H1 (cell line): ENCODE data around the gene LAMP1.

ENCODE experiments used
- CBX8 ChIP-seq: fragments of 300-800, 300-1000 bp; sonication (generic); IDR thresholded peaks from 2 replicates; pipeline ENCODE4 v1.7.1; 2016; ENCODE audit warnings: low read depth, low read length, borderline replicate concordance
- CTCF ChIP-seq, 3 experiments: IDR thresholded peaks; 1 replicate in 2 of 3; 2 replicates in 1 of 3; pipeline versions ENCODE4 v1.5.1 to v1.6.1; 2011; ENCODE audit warnings: low read length in 3 of 3, mild to moderate bottlenecking in 3 of 3, inconsistent platforms in 2 of 3, low read depth in 1 of 3, moderate library complexity in 1 of 3; ENCODE audit not compliant: insufficient read depth in 1 of 3; ENCODE audit errors: control extremely low read depth in 1 of 3
- EZH2 ChIP-seq: fragments of 200-600 bp; sonication (generic); IDR thresholded peaks from 2 replicates; pipeline ENCODE4 v1.7.1; 2012; ENCODE audit warnings: low read depth, mild to moderate bottlenecking, moderate library complexity, low read length, inconsistent platforms; ENCODE audit not compliant: severe bottlenecking
- POLR2AphosphoS5 ChIP-seq: IDR thresholded peaks from 2 replicates; pipeline ENCODE4 v1.6.1; 2011; ENCODE audit warnings: low read depth, low read length

DNA sequence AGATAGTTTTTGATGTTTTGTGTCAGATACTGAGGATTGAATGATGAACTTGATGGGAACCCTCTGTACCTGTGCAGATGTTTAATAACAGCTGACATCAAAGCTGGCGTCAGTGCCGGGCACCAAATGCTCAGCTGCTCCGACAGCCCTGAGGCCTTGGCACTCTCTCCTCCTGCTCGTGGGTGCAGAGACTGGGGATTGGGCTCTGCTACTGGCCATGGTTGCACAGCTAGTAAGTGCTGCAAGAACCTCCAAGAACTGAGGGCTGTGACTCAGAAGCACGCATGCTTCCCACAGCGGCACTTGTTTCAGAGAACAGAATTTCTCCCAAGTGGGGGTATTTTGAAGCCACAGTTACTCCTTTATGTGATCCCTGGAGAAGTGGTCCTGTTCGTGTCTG, 5.9 kb downstream of the LAMP1 start:
- TF ChIP-seq POLR2AphosphoS5 (no peak), EZH2 (no peak), CBX8 (no peak), CTCF (IDR thresholded peaks at IDR 0.05; ENCODE audit: control extremely low read depth in 1 of 3, insufficient read depth in 1 of 3, low read depth in 1 of 3, low read length in 3 of 3) (no peak)
